Vagina (tissue), 2 donors: ENCODE data around the gene EBNA1BP2.

ENCODE experiments used
- POLR2A ChIP-seq, 2 donors: fragments of 450-650 bp; IDR thresholded peaks; one replicate each; pipeline ENCODE4 v1.6.1; 2017; ENCODE audit warnings: antibody characterized with exemption in 2 of 2, mild to moderate bottlenecking in 2 of 2, moderate library complexity in 2 of 2
- TF ChIP-seq, protein P1 (sequence below), 3 experiments: fragments of 450-650 bp in 2 of 3; fragments of 200-600 bp in 1 of 3; sonication (generic) in 1 of 3; IDR thresholded peaks; one replicate each; pipeline ENCODE4 v1.5.1; 2017 to 2019; ENCODE audit warnings: antibody characterized with exemption in 3 of 3, mild to moderate bottlenecking in 2 of 3, moderate library complexity in 2 of 3

DNA sequence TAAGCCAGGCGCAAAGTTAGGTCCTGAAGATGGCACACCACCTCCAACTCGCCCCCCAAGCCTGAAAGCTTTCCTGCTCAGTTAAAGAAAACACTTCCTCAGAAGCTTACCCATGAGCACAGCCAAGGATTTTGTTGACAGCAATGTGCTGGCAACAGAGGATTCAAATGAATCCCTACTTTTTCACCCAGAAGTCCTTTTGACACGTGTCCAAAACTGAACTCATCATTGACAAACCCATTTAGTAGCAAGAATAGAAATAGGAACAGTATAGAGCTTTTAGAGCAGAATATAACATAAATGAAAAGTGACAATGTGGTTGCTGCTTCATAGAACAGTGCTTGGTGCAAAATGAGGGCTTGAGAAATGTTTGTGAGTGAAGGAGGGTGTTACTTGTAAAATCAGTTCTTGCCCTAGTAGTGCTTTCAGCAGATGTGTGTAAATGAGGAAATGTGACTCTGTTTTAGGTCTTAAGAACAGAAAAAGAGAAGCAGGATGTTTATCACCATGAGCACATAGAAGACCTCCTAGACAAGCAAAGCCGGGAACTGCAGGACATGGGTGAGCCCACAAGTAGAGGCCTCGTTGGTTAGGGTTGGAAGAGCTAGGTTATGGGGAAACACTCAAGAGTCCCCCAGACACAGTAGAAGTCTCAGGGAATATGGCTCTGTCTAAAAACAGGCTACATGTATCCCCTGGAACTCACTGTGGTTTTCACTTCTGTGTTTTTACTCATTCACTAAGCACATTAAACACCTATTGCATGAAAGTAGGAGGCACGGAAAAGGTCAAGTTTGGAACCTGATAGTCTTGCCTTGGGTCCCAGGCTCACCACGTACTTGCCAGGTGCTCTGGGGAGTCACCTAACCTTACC lies 49.1 kb upstream of the EBNA1BP2 start:
- TF ChIP-seq POLR2A (IDR thresholded peaks at IDR 0.05): no peak
- TF ChIP-seq, protein P1, sequence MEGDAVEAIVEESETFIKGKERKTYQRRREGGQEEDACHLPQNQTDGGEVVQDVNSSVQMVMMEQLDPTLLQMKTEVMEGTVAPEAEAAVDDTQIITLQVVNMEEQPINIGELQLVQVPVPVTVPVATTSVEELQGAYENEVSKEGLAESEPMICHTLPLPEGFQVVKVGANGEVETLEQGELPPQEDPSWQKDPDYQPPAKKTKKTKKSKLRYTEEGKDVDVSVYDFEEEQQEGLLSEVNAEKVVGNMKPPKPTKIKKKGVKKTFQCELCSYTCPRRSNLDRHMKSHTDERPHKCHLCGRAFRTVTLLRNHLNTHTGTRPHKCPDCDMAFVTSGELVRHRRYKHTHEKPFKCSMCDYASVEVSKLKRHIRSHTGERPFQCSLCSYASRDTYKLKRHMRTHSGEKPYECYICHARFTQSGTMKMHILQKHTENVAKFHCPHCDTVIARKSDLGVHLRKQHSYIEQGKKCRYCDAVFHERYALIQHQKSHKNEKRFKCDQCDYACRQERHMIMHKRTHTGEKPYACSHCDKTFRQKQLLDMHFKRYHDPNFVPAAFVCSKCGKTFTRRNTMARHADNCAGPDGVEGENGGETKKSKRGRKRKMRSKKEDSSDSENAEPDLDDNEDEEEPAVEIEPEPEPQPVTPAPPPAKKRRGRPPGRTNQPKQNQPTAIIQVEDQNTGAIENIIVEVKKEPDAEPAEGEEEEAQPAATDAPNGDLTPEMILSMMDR (IDR thresholded peaks at IDR 0.05): no peak
